HCT116 (cell line): ENCODE measurements around the gene BAHCC1. TPM values are rescaled to one million over a fixed set of nuclear protein-coding genes. Genes with fewer than 3 reads are reported as not detected.

ENCODE experiments used
- ATAC-seq: fragments of 200-7000 bp; cut with Tn5 transposase; 2 replicates; pipeline ENCODE4 v1.9.1; 2020; ENCODE audit warnings: mild to moderate bottlenecking, moderate library complexity
- BruUV-seq: library from RNA; stranded (reverse); fragments of 400-500 nt; replicated peaks from 2 replicates; lab custom pipeline; 2021; lab: Mats Ljungman, UMichigan
- CTCF ChIA-PET: fragments of 300-600 bp; sonication (Branson Sonifier 250); formaldehyde crosslinking; loops from one replicate; lab custom pipeline; 2021; ENCODE audit warnings: antibody characterized with exemption; lab: Charles Lee
- POLR2A ChIA-PET: fragments of 300-600, 350-600 bp; sonication (Branson Sonifier 250); formaldehyde crosslinking; loops from one replicate; lab custom pipeline; 2021; ENCODE audit warnings: antibody characterized with exemption; lab: Charles Lee
- RAD21 ChIA-PET, 2 experiments: fragments of 300-600 bp; sonication (Branson Sonifier 250); formaldehyde crosslinking; loops; one replicate each; lab custom pipeline; 2023; ENCODE audit warnings: low total read pairs in 2 of 2; ENCODE audit not compliant: uncharacterized antibody in 2 of 2, unreplicated experiment in 2 of 2, low non-redundant PET in 1 of 2; lab: Charles Lee
- DNase-seq: peaks from one replicate; pipeline ENCODE4 v3.0.0-alpha.2; 2010; ENCODE audit warnings: low read depth, low spot score
- H2AFZ ChIP-seq: fragments of 200-600 bp; shearing (Covaris generic), sonication (generic); 2 replicates; pipeline ENCODE4 v1.6.1; 2017; ENCODE audit warnings: low read depth, mixed run types, mixed read lengths, antibody characterized with exemption, low read length; ENCODE audit not compliant: poor library complexity, severe bottlenecking
- H3K27ac ChIP-seq: 2 replicates; pipeline ENCODE4 v1.5.1; 2012; ENCODE audit warnings: low read depth, low read length
- H3K27me3 ChIP-seq: fragments of 200-600 bp; sonication (generic); 2 replicates; pipeline ENCODE4 v1.6.1; 2016; ENCODE audit warnings: mixed run types, low read length, mixed read lengths; ENCODE audit not compliant: insufficient read depth
- H3K36me3 ChIP-seq, 2 experiments: fragments of 200-500 bp in 1 of 2; fragments of 200-600 bp in 1 of 2; sonication (Bioruptor generic) in 1 of 2; sonication (generic) in 1 of 2; 2 replicates each; pipeline versions ENCODE4 v1.5.1 to v1.6.1; 2014 to 2016; ENCODE audit warnings: low read length in 2 of 2, inconsistent platforms in 1 of 2, mixed read lengths in 1 of 2, mixed run types in 1 of 2; ENCODE audit not compliant: insufficient read depth in 2 of 2, control insufficient read depth in 1 of 2
- H3K4me1 ChIP-seq, 2 experiments: fragments of 200-600 bp in 1 of 2; sonication (generic) in 1 of 2; 2 replicates each; pipeline versions ENCODE4 v1.5.1 to v1.6.1; 2012 to 2017; ENCODE audit warnings: low read length in 2 of 2, inconsistent platforms in 1 of 2, mild to moderate bottlenecking in 1 of 2, mixed read lengths in 1 of 2, mixed run types in 1 of 2, moderate library complexity in 1 of 2; ENCODE audit not compliant: insufficient read depth in 2 of 2, control insufficient read depth in 1 of 2
- H3K4me2 ChIP-seq: fragments of 200-600 bp; sonication (generic); 2 replicates; pipeline ENCODE4 v1.6.1; 2017; ENCODE audit warnings: mixed run types, low read length, mixed read lengths
- H3K4me3 ChIP-seq, 2 experiments: fragments of 200-600 bp in 1 of 2; sonication (generic) in 1 of 2; replicated peaks in 1 of 2; 2 replicates each; pipeline ENCODE4 v1.5.1; 2011 to 2016; ENCODE audit warnings: low read length in 2 of 2, control low read depth in 1 of 2, low read depth in 1 of 2, mild to moderate bottlenecking in 1 of 2, mixed read lengths in 1 of 2, mixed run types in 1 of 2
- H3K79me2 ChIP-seq: fragments of 200-600 bp; sonication (generic); 2 replicates; pipeline ENCODE4 v1.6.1; 2017; ENCODE audit warnings: mild to moderate bottlenecking, mixed run types, low read length, moderate library complexity, mixed read lengths; ENCODE audit not compliant: insufficient read depth
- H3K9ac ChIP-seq: fragments of 200-600 bp; sonication (generic); 2 replicates; pipeline ENCODE4 v1.6.1; 2016; ENCODE audit warnings: low read length, mixed read lengths
- H3K9me2 ChIP-seq: fragments of 200-600 bp; sonication (generic), shearing (Covaris generic); 2 replicates; pipeline ENCODE4 v1.6.1; 2017; ENCODE audit warnings: mixed run types, mild to moderate bottlenecking, moderate library complexity; ENCODE audit not compliant: insufficient read depth
- H3K9me3 ChIP-seq, 2 experiments: fragments of 200-500 bp in 1 of 2; fragments of 200-600 bp in 1 of 2; sonication (Bioruptor generic) in 1 of 2; sonication (generic) in 1 of 2; 2 replicates each; pipeline ENCODE4 v1.6.1; 2014 to 2017; ENCODE audit warnings: low read length in 2 of 2, mixed read lengths in 2 of 2, inconsistent platforms in 1 of 2, low read depth in 1 of 2, mild to moderate bottlenecking in 1 of 2, mixed run types in 1 of 2, moderate library complexity in 1 of 2; ENCODE audit not compliant: control insufficient read depth in 1 of 2, insufficient read depth in 1 of 2
- H4K20me1 ChIP-seq: fragments of 200-600 bp; sonication (generic), shearing (Covaris generic); 2 replicates; pipeline ENCODE4 v1.6.1; 2017; ENCODE audit warnings: mixed run types, mild to moderate bottlenecking, moderate library complexity; ENCODE audit not compliant: insufficient read depth
- ATF3 ChIP-seq: IDR thresholded peaks from 2 replicates; pipeline ENCODE4 v1.6.1; 2012
- CBX3 ChIP-seq: IDR thresholded peaks from 2 replicates; pipeline ENCODE4 v1.6.1; 2012; ENCODE audit warnings: low read depth
- CEBPB ChIP-seq: IDR thresholded peaks from 2 replicates; pipeline ENCODE4 v1.6.1; 2012; ENCODE audit warnings: low read depth
- CTCF ChIP-seq, 3 experiments: fragments of 200-600 bp in 1 of 3; sonication (generic) in 1 of 3; IDR thresholded peaks in 2 of 3; conservative IDR thresholded peaks in 1 of 3; 2 replicates each; pipeline ENCODE4 v1.5.1; 2012 to 2017; ENCODE audit warnings: low read depth in 2 of 3, low read length in 2 of 3, antibody characterized with exemption in 1 of 3, borderline replicate concordance in 1 of 3, control low read depth in 1 of 3, mild to moderate bottlenecking in 1 of 3, mixed read lengths in 1 of 3, mixed run types in 1 of 3, moderate library complexity in 1 of 3; ENCODE audit not compliant: insufficient read depth in 1 of 3
- EGR1 ChIP-seq: IDR thresholded peaks from 2 replicates; pipeline ENCODE4 v1.6.1; 2012; ENCODE audit warnings: low read depth
- ELF1 ChIP-seq: IDR thresholded peaks from 2 replicates; pipeline ENCODE4 v1.6.1; 2012; ENCODE audit warnings: low read depth, borderline replicate concordance
- EZH2 ChIP-seq: fragments of 200-600 bp; sonication (generic); IDR thresholded peaks from 2 replicates; pipeline ENCODE4 v1.6.1; 2017; ENCODE audit warnings: antibody characterized with exemption, mixed run types
- EZH2phosphoT487 ChIP-seq: fragments of 200-600 bp; IDR thresholded peaks from 2 replicates; pipeline ENCODE4 v1.6.1; 2018; ENCODE audit warnings: antibody characterized with exemption, borderline replicate concordance
- FOSL1 ChIP-seq: IDR thresholded peaks from 2 replicates; pipeline ENCODE4 v1.6.1; 2012; ENCODE audit warnings: low read depth
- JUND ChIP-seq: IDR thresholded peaks from 2 replicates; pipeline ENCODE4 v1.6.1; 2012
- POLR2A ChIP-seq: IDR thresholded peaks from 2 replicates; pipeline ENCODE4 v1.7.0; 2011; ENCODE audit warnings: borderline replicate concordance; ENCODE audit not compliant: insufficient read depth, insufficient read length; ENCODE audit errors: extremely low read depth
- RAD21 ChIP-seq: IDR thresholded peaks from 2 replicates; pipeline ENCODE4 v1.6.1; 2012; ENCODE audit warnings: low read depth, mild to moderate bottlenecking
- SIN3A ChIP-seq: IDR thresholded peaks from 2 replicates; pipeline ENCODE4 v1.6.1; 2012; ENCODE audit warnings: low read depth
- SP1 ChIP-seq: IDR thresholded peaks from 2 replicates; pipeline ENCODE4 v1.6.1; 2012; ENCODE audit warnings: low read depth
- SRF ChIP-seq: IDR thresholded peaks from 2 replicates; pipeline ENCODE4 v1.6.1; 2012; ENCODE audit warnings: low read depth
- TCF7L2 ChIP-seq: IDR thresholded peaks from 2 replicates; pipeline ENCODE4 v1.7.0; 2011; ENCODE audit warnings: borderline replicate concordance, inconsistent platforms; ENCODE audit not compliant: insufficient read depth, insufficient read length; ENCODE audit errors: extremely low read depth
- YY1 ChIP-seq: IDR thresholded peaks from 2 replicates; pipeline ENCODE4 v1.6.1; 2011; ENCODE audit warnings: low read length, low read depth, moderate library complexity, mild to moderate bottlenecking; ENCODE audit not compliant: insufficient replicate concordance; ENCODE audit errors: extremely low read depth
- ZBTB33 ChIP-seq: IDR thresholded peaks from 2 replicates; pipeline ENCODE4 v1.6.1; 2011; ENCODE audit warnings: mild to moderate bottlenecking, low read length, moderate library complexity; ENCODE audit not compliant: insufficient replicate concordance; ENCODE audit errors: extremely low read depth
- ZFX ChIP-seq: fragments of 450-650 bp; IDR thresholded peaks from 2 replicates; pipeline ENCODE4 v1.6.1; 2017
- ZNF274 ChIP-seq: fragments of 200-500 bp; sonication (Bioruptor generic); IDR thresholded peaks from 2 replicates; pipeline ENCODE4 v1.6.1; 2014; ENCODE audit warnings: mild to moderate bottlenecking, low read depth, low read length, inconsistent platforms
- intact Hi-C: fragments of 100-400 bp; cut with micrococcal nuclease; formaldehyde crosslinking; loops from 2 replicates; pipeline ENCODE4 v1.10.0; 2022
- total RNA-seq: library from RNA; stranded (reverse); gene quantifications from one replicate; pipeline ENCODE4 v1.2.1, GENCODE V29; 2021; ENCODE audit not compliant: unreplicated experiment

BAHCC1 gene
- total RNA-seq, 1 experiment from 2014 or later, result 45.2 TPM

- Histone ChIP-seq H3K4me2 (no peak overlapping the region), H3K36me3 (no peaks in the 10 kb centered on the region), H4K20me1 (no peaks in the 10 kb centered on the region), H3K9me3 (no peaks in the 10 kb centered on the region), H3K27me3 (no peaks in the 10 kb centered on the region), H3K27ac (no peak overlapping the region)
- ATAC-seq (no peak), DNase-seq (no peak)
- RAD21 ChIA-PET, result no interaction called here
- TF ChIP-seq TCF7L2, result no peak
- no peak for TF ChIP-seq EZH2
- no peak for TF ChIP-seq CEBPB
- TF ChIP-seq YY1, result no peak
- TF ChIP-seq RAD21, result no peak
- no peak for TF ChIP-seq SIN3A
- TF ChIP-seq ATF3, result no peak
- no peak for TF ChIP-seq ZBTB33
- no peak for TF ChIP-seq CTCF (IDR thresholded peaks at IDR 0.05 in 2 of 3, conservative IDR thresholded peaks at IDR 0.05 in 1 of 3; ENCODE audit: borderline replicate concordance in 1 of 3, insufficient read depth in 1 of 3, low read depth in 2 of 3, low read length in 2 of 3)
- TF ChIP-seq SRF, result no peak
- TF ChIP-seq EZH2phosphoT487, result no peak
- TF ChIP-seq CBX3, result no peak
- TF ChIP-seq POLR2A, result no peak
- TF ChIP-seq SP1, result no peak
- no peak for TF ChIP-seq EGR1
- TF ChIP-seq FOSL1, result no peak
- no peak for TF ChIP-seq ZNF274
- TF ChIP-seq ZFX, result no peak
- TF ChIP-seq ELF1, result no peak
- TF ChIP-seq JUND, result no peak
- TF ChIP-seq, all 23 proteins: peak for 0
- intact Hi-C loops, result no loop called here
- H3K79me2 ChIP-seq, result no peaks in the 10 kb centered on the region
- H3K4me3 ChIP-seq, result no peak overlapping the region
- H3K9me2 ChIP-seq, result no peaks in the 10 kb centered on the region
- BruUV-seq, result TSS peak; percentile 61
- ChIA-PET CTCF (no interaction called here), POLR2A (interaction anchor here (0.8 kb wide), 1 partner anchor 12 kb away, joined by 3 read pairs; no protein-coding TSS in a partner anchor)
- peaks cover 10 to 26% of the 10 kb centered on the region in 2 experiments for H3K4me1 ChIP-seq
- H2AFZ ChIP-seq, result no peak overlapping the region
- H3K9ac ChIP-seq, result no peak overlapping the region
Observed at GRCh38 chr17:81376946-81377714, 18.1 kb upstream of the BAHCC1 start.
